Inflammatory macrophage treated with lipopolysaccharide for 1 hour (primary cell): ENCODE measurements around the gene TAS1R3.
"Not testable (repeated sequence)": the region's sequence is repeated elsewhere in the genome, so short reads cannot be mapped to it uniquely, and the experiment has no call there.

Experiments used
- DNase-seq, 2 donors: peaks; one replicate each; pipeline ENCODE4 v3.0.0-alpha.2; 2020 to 2022

TAS1R3 gene

DNA sequence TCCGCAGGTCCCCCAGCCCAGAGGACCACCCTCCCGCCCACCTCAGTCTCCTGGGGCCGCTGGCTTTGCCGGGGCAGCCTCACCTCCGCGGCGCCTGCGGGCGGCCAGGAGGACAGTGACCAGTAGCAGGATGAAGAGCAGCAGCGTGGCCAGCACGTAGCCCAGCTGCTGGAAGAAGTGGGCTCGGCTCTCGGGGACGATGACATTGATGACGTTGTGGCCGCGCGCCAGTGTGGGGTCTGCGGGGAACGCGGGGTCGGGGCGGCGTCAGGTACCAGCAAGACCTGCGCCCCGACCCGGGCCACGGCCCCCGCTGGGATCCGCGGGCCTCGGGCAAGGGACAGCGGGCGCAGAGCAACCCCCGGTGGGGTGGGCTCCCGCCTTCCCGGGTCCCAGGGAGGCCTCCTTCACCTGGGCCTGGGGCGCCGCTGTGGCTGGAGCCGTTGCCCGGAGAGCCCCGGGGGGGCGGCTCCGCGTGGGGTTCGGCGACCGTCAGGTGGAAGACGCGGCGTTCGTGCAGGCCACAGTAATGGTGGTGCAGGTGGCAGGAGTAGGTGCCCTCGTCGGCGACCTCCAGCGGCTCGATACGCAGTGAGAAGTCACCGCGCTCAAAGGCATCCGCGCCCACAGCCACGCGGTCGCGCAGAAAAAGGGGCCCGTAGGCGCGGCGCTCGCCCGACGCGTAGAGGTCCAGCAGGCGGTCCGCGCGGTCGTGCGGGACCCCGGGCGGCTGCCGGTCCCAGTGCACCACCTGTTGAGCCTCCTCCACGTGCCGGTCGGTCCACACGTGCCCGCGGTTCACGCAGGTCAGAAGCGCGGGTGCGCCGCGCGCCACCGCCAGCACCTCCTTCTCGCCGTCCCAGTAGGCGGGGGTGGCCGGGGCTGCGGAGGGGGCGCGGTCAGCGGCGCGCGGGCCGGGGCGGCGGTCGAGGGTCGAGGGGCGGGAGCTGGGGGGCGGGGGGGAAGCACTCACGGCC is 23.5 kb downstream of the TAS1R3 start:
- DNase-seq = no peak

- peak; percentile 10 to 23 for DNase-seq
These were observed 24.3 kb downstream of the TAS1R3 start for GRCh38 chr1:1355416-1355815.

- no peak for DNase-seq
These were observed 25.2 kb downstream of the TAS1R3 start for GRCh38 chr1:1356166-1356795.

DNA sequence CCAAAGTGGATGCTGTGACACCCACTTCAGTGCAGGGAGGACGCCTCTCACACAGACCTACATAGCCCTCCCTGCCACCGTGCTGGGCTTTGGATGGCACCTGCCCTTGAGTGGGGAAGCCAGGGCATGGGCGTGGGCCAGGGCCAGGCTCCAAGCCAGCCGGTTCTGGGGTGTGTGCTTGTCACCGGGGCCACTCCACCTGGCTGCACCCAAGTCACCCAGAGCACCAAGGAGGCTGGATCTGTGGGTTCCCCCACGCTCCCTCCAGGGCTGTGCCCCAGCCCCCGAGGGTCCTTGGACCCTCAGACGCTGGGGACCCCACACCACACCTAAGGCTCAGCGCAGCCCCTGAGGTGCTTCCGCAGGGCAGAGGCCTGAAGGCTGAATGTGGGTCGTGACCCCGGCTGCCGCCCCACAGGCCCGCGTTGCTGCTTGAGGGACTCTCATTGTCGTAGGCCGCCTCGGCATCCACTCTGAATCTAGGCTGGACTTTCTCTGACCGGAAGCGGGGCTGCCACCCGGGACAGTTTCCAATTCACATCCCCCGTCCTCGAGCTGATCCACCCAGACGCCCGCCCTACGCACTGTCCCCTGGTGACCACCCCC is 25.8 kb downstream of the TAS1R3 start:
- DNase-seq = no peak

- DNase-seq = no peak
These were observed 26.9 kb downstream of the TAS1R3 start for GRCh38 chr1:1357871-1358432.

- DNase-seq = no peak
These were observed 27.6 kb downstream of the TAS1R3 start, which contains the start of gene MXRA8 for GRCh38 chr1:1358433-1359271. Gene MXRA8 (minus strand): TSS chr1:1358555. CDS start chr1:1358504, 51 bp downstream.

GRCh38 chr1:1359308-1359663 is 28.2 kb downstream of the TAS1R3 start:
- no peak for DNase-seq

GRCh38 chr1:1359664-1360468 is 28.8 kb downstream of the TAS1R3 start:
- no peak for DNase-seq

- no peak for DNase-seq
These were observed 29.6 kb downstream of the TAS1R3 start for GRCh38 chr1:1360506-1361169.

DNA sequence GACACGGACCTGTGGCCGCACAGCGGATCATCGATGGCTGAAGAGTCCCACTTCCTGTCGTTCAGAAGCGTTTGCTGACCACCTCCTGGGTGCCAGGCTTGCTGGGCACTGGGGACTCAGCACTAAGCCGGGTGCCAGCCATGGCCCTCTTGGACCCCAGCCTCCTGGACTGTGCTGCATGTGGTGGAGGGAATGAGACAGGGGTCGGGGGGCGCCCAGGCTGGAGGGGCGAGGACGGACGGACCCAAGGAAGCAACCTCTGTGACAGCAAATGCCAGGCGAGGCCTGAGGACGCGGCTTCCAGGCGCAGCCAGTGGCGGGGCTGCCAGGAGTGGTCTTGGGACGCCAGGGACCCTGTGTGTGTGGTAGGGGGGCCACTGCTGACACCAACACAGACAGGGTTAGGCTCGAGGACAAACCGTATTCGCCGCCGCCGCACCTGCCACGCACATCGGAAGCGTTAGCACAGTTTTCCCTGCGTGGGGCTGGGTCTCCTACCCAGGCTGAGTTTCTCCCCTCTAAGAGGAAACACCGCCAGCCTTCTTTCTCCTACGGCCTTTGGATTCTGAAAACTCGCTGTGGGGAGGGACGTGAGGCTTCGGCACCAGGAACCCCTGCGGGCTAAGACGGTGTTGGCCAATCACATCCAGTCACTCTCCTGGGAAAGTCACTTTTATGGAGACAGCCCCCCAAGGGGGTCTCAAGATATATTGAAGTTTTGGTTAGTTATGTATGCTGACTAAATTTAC is 30.3 kb downstream of the TAS1R3 start:
- no peak for DNase-seq

DNA sequence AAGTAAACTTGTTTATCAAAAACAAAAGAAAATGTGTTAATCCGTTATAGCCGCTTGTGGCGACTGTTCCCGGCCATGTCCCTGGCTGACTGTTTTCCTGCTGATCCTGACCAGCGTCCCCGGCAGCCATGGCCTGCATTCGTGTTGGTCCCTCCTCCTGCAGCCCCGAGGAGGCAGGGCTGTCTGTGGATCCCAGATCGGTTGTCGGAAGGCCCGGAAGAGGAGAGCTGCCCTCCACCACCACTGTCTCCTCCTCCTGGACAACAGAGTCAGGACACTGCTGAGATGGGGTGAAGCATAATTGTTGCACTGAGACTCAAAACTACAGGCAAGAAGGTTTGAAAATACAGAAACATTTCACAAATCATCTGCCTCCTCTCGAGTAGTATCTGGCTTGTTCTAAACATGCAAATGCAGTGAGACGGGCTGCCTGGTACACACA is 30.9 kb downstream of the TAS1R3 start:
- no peak for DNase-seq

GRCh38 chr1:1364266-1364665 is 33.2 kb downstream of the TAS1R3 start:
- DNase-seq = no peak

DNA sequence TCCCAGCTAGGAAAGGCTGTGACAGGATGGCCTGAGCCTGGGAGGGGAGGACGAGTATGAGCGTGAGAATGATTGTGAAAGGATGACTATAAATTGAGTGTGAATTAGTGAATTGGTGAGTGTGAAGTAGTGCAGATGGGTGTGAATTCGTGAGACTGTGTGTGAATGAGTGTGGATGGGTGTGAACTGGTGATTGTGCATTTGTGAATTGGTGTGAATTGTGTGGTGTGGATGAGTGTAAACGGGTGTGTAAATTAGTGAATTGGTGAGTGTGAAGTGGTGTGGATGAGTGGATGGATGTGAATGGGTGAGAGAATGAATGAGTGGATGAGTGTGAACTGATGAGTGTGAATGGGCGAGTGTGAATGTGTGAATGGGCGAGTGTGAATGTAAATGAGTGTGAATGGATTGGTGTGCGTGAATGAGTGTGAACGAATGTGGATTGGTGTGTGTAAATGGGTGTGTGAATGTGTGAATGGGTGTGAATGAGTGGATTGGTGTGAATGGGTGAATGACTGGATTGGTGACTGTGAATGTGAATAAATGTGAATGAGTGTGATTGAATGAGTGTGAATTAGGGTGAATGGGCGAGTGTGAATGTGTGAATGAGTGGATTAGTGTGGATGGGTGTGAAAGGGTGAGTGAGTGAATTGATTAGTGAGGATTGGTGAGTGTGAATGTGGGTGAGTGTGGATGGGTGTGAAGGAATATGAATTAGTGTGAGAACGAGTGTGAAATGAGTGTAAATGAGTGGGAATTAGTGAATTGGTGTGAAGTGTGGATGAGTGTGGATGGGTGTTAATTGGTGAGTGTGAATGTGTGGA is 35.0 kb downstream of the TAS1R3 start:
- no peak for DNase-seq

GRCh38 chr1:1366699-1367066 is 35.6 kb downstream of the TAS1R3 start:
- DNase-seq = no peak

DNA sequence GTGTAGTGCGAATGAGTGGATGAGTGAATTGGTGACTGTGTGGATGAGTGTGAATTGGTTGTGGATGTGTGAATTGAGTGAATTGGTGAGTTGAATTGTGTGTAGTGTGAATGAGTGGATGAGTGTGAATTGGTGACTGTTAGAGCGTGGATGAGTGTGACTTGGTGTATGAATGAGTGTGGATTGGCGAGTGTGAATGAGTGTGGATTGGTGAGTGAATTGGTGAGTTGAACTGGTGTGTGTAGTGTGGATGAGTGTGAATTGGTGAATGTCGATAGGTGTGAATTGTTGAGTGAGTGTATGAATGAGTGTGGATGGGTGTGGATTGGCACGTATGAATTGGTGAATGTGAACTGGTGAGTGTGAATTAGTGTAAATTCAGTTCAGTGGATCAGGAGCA is 36.2 kb downstream of the TAS1R3 start:
- no peak for DNase-seq

DNA sequence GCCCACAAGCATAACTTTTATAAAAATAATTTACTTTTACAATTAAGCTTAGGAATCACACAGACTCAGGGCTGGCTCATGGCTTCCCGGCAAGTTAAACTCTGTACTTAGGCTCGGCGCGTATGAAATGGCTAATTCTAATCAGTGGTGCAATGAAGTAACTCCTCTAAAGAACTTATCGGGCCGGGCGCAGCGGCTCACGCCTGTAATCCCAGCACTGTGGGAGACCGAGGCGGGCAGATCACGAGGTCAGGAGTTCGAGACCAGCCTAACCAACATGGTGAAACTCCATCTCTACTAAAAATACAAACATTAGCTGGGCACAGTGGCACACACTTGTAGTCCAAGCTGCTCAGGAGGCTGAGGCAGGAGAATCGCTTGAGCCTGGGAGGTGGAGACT is 39.0 kb downstream of the TAS1R3 start:
- DNase-seq = not testable (repeated sequence)

DNA sequence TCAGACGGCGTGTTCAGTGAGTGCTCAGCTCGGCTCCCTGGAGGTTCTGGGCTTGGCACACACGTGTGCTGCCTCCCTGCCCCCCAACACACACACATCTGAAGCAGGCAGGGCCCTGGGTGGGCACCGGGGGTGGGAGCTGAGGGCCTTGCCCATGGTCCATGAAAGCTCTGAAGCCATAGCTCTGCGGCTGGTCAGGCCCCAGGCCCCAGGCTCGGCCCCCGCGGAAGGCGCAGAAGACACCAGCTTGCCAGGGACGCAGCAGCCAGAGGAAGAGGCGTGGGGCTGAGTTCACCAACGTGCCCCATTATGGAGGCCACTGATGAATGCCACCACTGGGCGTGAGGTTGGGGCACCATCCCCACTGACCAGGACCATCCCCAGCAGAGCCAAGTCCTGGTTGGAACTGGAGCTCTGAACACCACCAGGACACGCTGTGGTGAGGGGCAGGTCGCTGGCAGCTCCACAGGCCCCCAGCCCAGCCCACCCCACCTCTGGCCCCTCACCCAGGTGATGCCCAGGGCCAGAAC is 39.8 kb downstream of the TAS1R3 start:
- no peak for DNase-seq

DNA sequence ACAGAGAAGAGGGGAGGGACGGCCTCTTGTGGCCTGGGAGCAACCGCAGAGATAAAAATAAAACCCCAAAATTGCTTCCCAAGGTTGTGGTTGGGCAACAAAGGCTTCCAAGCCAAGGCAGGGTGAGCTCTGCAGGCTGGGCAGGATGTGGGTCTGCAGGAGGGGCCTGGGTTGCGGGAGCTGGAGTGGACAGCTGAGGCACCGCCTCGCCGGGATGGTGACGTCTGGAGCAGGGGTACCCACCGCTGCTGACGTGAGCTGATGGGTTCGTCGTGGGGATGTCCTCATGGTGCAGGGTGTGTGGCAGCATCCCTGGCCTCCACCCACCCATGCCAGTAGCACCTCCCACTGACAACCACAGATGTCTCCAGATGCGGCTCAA is 40.3 kb downstream of the TAS1R3 start:
- DNase-seq = no peak
